Measurements from ENCODE around the gene KRTCAP3. TPM values are rescaled to one million over a fixed set of nuclear protein-coding genes. Genes with fewer than 3 reads are reported as not detected.
A peak's percentile ranks its signal among the peaks of the same experiment; 100 is the strongest.

Gene KRTCAP3
- total and polyA plus RNA-seq, 9 of the 15 experiments (the other 6 are each of a cell fraction or from before 2014, with no cell fraction given): 0.24 to 1.4 (median 0.73) TPM

GRCh38 chr2:27441226-27441926 is 805 bp upstream of the KRTCAP3 start (continued):
- TF ChIP-seq ZNF407 (IDR thresholded peaks at IDR 0.05; ENCODE audit: low read depth) (no peak), ZNF586 (CRISPR knock-in tag; conservative IDR thresholded peaks at IDR 0.05) (no peak), E2F1 (CRISPR knock-in tag; IDR thresholded peaks at IDR 0.05) (no peak), NFE2 (IDR thresholded peaks at IDR 0.05; ENCODE audit: low read depth) (peak; percentile 83), ARID4B (CRISPR knock-in tag; IDR thresholded peaks at IDR 0.05) (no peak), HOXB6 (CRISPR knock-in tag; IDR thresholded peaks at IDR 0.05; ENCODE audit: borderline replicate concordance) (no peak), ILF3 (IDR thresholded peaks at IDR 0.05; ENCODE audit: borderline replicate concordance) (no peak), PKNOX1 (IDR thresholded peaks at IDR 0.05) (peak; percentile 93), VEZF1 (CRISPR knock-in tag; IDR thresholded peaks at IDR 0.05) (0 out of 2 replicates have a peak, but pooled peaks have one; percentile 31), BDP1 (IDR thresholded peaks at IDR 0.05; ENCODE audit: insufficient read depth, insufficient read length) (no peak)
